Osteocyte (in vitro differentiated cells): ENCODE data around the gene U2AF1. TPM values are rescaled to one million over a fixed set of nuclear protein-coding genes. Genes with fewer than 3 reads are reported as not detected.
"Not testable (repeated sequence)": the region's sequence is repeated elsewhere in the genome, so short reads cannot be mapped to it uniquely, and the experiment has no call there.

ENCODE experiments used
- DNase-seq: peaks from one replicate; pipeline ENCODE4 v3.0.0; 2021; ENCODE audit warnings: mixed read lengths; ENCODE audit not compliant: unreplicated experiment; ENCODE audit errors: extremely low spot score
- H3K27ac Mint-ChIP-seq: one replicate; pipeline ENCODE4 v1.8.0; 2021; ENCODE audit warnings: mild to moderate bottlenecking, mixed read lengths; ENCODE audit not compliant: unreplicated experiment
- H3K27me3 Mint-ChIP-seq: one replicate; pipeline ENCODE4 v1.8.0; 2021; ENCODE audit warnings: mixed read lengths; ENCODE audit not compliant: unreplicated experiment
- H3K36me3 Mint-ChIP-seq: one replicate; pipeline ENCODE4 v1.8.0; 2021; ENCODE audit warnings: mixed read lengths; ENCODE audit not compliant: unreplicated experiment
- H3K4me1 Mint-ChIP-seq: one replicate; pipeline ENCODE4 v1.8.0; 2021; ENCODE audit warnings: mixed read lengths; ENCODE audit not compliant: unreplicated experiment
- H3K4me3 Mint-ChIP-seq: one replicate; pipeline ENCODE4 v1.8.0; 2021; ENCODE audit warnings: mild to moderate bottlenecking, moderate library complexity, mixed read lengths; ENCODE audit not compliant: unreplicated experiment
- H3K9me3 Mint-ChIP-seq: one replicate; pipeline ENCODE4 v1.8.0; 2021; ENCODE audit warnings: mixed read lengths; ENCODE audit not compliant: unreplicated experiment
- total RNA-seq: library from RNA; stranded (reverse); gene quantifications from 2 replicates; pipeline ENCODE4 v1.2.1, GENCODE V29; 2021

The U2AF1 gene
- total RNA-seq, 1 donor from 2014 or later: 16.2 TPM

- H3K27ac Mint-ChIP-seq, H3K27me3 Mint-ChIP-seq, H3K9me3 Mint-ChIP-seq: not testable (repeated sequence)
These were observed 31.2 kb downstream of the U2AF1 start for GRCh38 chr21:43076023-43076637.

GRCh38 chr21:43075170-43076022 lies 32.0 kb downstream of the U2AF1 start, which contains the start of gene CBS:
Gene CBS (minus strand): TSS chr21:43075835. CDS start chr21:43072193, 3,642 bp downstream.
- H3K9me3 Mint-ChIP-seq, DNase-seq, H3K27ac Mint-ChIP-seq, H3K27me3 Mint-ChIP-seq, H3K4me1 Mint-ChIP-seq, H3K36me3 Mint-ChIP-seq, H3K4me3 Mint-ChIP-seq: not testable (repeated sequence)

More at GRCh38 chr21:43076023-43076637, 31.2 kb downstream of the U2AF1 start:
- H3K4me1 Mint-ChIP-seq, H3K36me3 Mint-ChIP-seq, H3K4me3 Mint-ChIP-seq, DNase-seq: not testable (repeated sequence)

- H3K27ac Mint-ChIP-seq, DNase-seq, H3K36me3 Mint-ChIP-seq, H3K9me3 Mint-ChIP-seq, H3K4me3 Mint-ChIP-seq, H3K4me1 Mint-ChIP-seq, H3K27me3 Mint-ChIP-seq: not testable (repeated sequence)
These were observed 32.8 kb downstream of the U2AF1 start for GRCh38 chr21:43074401-43075169.

GRCh38 chr21:43072742-43073141 lies 34.6 kb downstream of the U2AF1 start:
- H3K27me3 Mint-ChIP-seq, H3K27ac Mint-ChIP-seq, H3K4me3 Mint-ChIP-seq, DNase-seq, H3K9me3 Mint-ChIP-seq, H3K36me3 Mint-ChIP-seq, H3K4me1 Mint-ChIP-seq: not testable (repeated sequence)

- H3K4me1 Mint-ChIP-seq, DNase-seq, H3K27me3 Mint-ChIP-seq, H3K4me3 Mint-ChIP-seq, H3K27ac Mint-ChIP-seq, H3K36me3 Mint-ChIP-seq, H3K9me3 Mint-ChIP-seq: not testable (repeated sequence)
These were observed 37.7 kb downstream of the U2AF1 start for GRCh38 chr21:43069682-43070081.

- H3K36me3 Mint-ChIP-seq, H3K9me3 Mint-ChIP-seq, H3K4me3 Mint-ChIP-seq, DNase-seq, H3K4me1 Mint-ChIP-seq, H3K27ac Mint-ChIP-seq, H3K27me3 Mint-ChIP-seq: not testable (repeated sequence)
These were observed 39.3 kb downstream of the U2AF1 start for GRCh38 chr21:43068065-43068464.

- H3K9me3 Mint-ChIP-seq, H3K36me3 Mint-ChIP-seq: not testable (repeated sequence)
These were observed 40.7 kb downstream of the U2AF1 start for GRCh38 chr21:43066690-43067089.

GRCh38 chr21:43065991-43066390 lies 41.4 kb downstream of the U2AF1 start:
- not testable (repeated sequence) for H3K4me3 Mint-ChIP-seq, H3K27me3 Mint-ChIP-seq, DNase-seq, H3K9me3 Mint-ChIP-seq, H3K4me1 Mint-ChIP-seq, H3K36me3 Mint-ChIP-seq, H3K27ac Mint-ChIP-seq

More at GRCh38 chr21:43066690-43067089, 40.7 kb downstream of the U2AF1 start:
- H3K4me3 Mint-ChIP-seq, H3K4me1 Mint-ChIP-seq, DNase-seq, H3K27me3 Mint-ChIP-seq, H3K27ac Mint-ChIP-seq: not testable (repeated sequence)

GRCh38 chr21:43064265-43064917 lies 43.0 kb downstream of the U2AF1 start:
- not testable (repeated sequence) for H3K36me3 Mint-ChIP-seq, DNase-seq, H3K4me3 Mint-ChIP-seq, H3K4me1 Mint-ChIP-seq, H3K9me3 Mint-ChIP-seq, H3K27me3 Mint-ChIP-seq, H3K27ac Mint-ChIP-seq

GRCh38 chr21:43062955-43063664 lies 44.3 kb downstream of the U2AF1 start:
- not testable (repeated sequence) for DNase-seq, H3K27ac Mint-ChIP-seq, H3K4me3 Mint-ChIP-seq, H3K36me3 Mint-ChIP-seq, H3K9me3 Mint-ChIP-seq, H3K27me3 Mint-ChIP-seq, H3K4me1 Mint-ChIP-seq

- not testable (repeated sequence) for H3K4me3 Mint-ChIP-seq, H3K36me3 Mint-ChIP-seq, H3K27ac Mint-ChIP-seq, H3K4me1 Mint-ChIP-seq, DNase-seq, H3K27me3 Mint-ChIP-seq, H3K9me3 Mint-ChIP-seq
These were observed 54.3 kb downstream of the U2AF1 start for GRCh38 chr21:43053112-43053511.
